ENCODE data around the gene FAM234B. TPM values are rescaled to one million over a fixed set of nuclear protein-coding genes. Genes with fewer than 3 reads are reported as not detected.
"Not testable (repeated sequence)": the region's sequence is repeated elsewhere in the genome, so short reads cannot be mapped to it uniquely, and the experiment has no call there.

FAM234B gene
- total RNA-seq, 1 donor from 2014 or later: 6.6 TPM

DNA sequence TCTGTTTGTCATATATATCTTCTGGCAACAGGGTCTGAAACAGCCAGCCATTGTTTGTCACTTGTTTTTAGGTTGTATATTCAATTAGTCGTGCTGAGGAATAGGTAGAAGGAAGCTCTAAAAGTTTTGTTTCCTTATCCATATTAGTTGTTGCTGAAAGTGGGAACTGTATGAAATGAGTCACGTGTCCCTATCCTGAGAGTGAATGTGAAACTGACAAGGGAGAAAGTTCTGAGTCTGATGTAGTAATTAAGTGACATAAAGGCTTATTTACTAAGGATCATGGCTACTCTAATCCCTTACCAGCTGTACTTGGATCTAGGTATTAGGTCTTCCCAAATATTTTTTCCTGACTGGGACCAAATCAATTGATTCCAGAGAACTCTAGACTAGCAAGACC is 16.4 kb downstream of the FAM234B start:
- DNase-seq (ENCODE audit: low spot score): no peak

DNA sequence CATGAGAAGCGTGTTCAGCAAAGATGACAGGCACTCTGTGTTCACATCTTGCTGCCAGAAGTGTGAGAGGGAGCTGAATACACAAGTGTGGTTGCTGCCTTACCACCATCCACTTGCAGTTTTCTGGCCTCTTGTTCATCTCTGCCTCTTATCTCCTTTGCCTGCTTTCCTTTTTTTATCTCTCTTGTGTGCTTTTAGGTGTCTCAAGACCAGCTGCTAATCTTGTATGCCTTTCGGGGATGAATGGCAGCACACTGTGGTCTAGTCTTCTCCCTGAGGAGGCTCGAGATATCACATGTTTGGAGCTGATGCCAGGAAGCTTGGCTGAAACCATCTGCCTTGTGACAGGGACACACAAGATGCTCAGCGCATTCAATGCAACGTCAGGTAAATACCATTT is 17.2 kb downstream of the FAM234B start:
- no peak for DNase-seq (ENCODE audit: low spot score)

DNA sequence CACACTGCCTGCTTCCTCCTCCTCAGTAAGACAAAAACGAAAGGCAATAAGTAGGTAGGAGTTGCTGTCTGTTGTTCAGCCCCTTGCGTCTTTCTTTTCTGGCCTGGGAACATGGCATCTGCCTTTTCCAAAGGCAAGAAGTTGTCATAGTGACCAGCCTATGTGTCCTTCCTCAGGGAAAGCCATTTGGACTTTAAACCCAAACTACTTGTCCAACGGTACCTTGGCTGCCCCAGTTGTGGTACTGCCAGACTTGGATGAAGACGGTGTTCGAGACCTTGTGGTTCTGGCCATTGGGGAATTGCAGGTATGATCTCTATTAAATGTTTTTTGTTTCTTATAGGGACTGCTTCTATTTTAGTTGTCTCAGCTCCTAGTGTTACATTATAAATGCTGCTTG is 18.5 kb downstream of the FAM234B start:
- DNase-seq (ENCODE audit: low spot score): no peak

DNA sequence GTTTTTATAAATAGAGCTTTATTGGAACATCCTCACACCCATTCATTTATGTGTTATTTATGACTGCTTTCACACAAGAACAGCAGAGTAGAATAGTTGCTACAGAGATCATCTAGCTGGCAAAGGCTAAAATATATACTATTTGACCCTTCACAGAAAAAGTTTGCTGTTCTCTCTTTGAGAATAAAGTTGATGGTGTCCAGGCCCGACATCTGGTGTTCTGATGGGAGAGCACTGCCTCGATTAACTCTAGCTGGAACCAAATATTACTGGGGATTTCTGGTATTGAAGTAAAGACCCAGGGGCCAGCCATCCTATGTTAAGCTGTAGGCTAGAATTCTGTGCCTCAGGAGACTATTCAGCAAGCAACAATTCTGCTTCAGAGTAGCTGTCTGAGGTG is 21.8 kb downstream of the FAM234B start:
- DNase-seq (ENCODE audit: low spot score): no peak

DNA sequence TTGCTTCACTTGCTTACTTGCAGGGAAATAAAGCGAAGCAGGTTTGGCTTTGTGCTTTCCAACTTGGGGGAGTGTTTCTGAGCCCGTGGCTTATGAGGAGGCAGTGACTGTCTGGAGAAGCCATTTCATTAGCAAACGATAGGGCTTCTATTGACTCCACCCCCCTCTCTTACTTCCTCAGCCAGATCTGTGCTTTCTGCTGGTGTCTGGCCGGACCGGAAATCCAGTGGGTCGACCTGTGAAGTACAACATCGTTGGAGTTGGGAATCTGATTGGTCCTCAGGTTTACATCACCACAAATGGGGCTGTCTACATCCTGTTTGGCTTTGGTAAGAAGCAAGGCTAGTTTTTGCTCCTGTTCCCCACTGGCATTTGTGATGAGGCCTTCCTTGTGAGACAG is 22.3 kb downstream of the FAM234B start:
- no peak for DNase-seq (ENCODE audit: low spot score)

DNA sequence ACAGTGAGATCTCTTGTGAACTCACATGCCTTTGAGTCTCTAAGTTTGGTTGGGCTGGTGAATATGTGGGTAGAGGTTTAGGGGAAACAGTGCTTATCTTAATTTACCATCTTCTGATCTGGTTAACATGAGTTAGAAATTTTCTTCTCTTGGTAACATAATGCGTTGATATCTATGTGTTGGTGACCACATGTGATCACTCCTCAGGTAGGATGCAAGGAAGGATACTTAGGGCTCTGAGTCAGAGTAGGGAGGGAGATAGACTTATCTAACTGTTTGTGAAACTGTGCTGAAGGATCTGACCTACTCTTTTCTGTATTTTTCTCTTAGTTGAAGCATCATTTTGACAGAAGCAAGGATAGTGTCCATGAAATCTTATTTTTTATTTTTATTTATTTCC is 23.1 kb downstream of the FAM234B start:
- no peak for DNase-seq (ENCODE audit: low spot score)

DNA sequence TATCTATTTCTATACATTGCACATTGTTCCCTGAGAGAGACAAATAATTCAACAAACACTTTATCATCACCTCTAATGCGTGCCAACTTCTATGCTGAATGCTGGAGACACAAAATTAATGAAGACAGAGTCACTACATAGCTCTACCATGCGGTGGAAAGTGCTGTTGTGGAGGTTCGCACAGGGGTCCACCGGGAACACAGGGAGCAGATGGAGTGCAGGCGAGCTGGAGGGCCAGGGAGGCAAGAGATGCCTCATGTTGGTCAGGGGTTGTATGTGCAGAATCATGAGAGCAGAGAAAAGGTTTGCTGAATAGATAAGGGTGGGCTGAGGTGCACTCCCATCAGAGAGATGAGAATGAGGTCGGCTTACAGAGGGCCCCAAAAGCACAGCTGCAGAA is 25.2 kb downstream of the FAM234B start:
- DNase-seq (ENCODE audit: low spot score): no peak

DNA sequence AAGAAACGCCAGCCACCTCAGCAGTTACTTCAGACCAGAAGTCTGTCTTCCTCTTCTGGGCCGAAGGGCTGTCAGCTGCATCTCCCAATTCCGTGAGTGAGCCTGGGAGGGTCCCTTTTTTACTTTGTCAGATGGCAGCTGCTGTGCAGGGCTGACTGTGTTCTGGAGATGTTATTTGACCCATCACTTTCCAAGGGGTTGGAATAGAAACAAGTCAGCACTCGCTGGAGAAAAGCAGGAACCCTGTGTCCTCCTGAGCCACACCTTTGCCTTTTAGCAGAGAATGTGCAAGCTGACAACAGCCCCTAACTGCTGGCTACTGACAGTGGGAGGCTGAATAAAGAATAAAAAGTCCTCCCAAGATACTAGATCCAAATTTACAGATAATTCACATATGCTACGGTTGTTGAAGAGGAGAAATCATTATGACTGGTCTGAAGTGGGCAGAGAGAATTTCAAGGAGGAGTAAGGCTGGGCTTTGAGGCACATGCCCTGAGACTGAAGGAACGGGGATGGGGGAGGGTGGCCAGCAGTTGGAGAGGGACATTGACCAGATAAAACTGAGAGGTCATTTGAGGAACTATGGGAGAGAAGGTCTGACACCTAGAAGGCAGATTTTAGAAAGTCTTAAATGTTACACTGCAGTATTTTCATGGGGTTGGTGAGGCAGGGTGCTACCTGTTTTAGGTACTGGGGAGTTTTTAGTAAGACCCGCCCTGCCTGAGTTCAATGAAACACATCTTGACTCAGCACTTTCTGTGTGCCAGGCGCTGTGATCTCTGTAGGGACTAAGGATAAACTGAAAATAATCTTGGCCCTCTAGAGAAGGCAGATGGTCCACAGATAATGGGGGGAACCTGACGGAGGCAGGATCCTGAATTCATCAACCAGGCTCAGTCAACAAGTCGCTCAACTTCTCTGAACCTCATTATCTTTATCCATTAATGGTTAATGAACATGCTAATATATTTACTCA is 27.4 kb downstream of the FAM234B start:
- no peak for DNase-seq (ENCODE audit: low spot score)

DNA sequence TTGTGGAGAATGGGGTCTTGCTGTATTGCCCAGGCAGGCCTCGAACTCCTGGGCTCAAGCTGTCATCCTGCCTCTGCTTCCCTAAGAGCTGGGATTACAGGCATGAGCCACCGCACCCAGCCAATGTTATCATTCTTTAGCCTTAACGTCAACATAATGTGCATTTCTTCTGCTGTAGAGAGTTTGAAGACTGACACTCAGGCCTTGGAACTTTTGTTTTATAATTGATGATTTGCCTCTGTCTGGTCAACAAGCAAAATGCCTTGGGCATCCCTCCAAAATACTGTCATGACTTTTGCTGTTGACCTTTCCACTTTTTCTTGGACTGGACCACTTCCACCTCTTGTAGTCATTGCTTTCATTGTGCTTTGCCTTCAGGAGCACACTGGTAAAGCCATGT is 29.0 kb downstream of the FAM234B start:
- no peak for DNase-seq (ENCODE audit: low spot score)

DNA sequence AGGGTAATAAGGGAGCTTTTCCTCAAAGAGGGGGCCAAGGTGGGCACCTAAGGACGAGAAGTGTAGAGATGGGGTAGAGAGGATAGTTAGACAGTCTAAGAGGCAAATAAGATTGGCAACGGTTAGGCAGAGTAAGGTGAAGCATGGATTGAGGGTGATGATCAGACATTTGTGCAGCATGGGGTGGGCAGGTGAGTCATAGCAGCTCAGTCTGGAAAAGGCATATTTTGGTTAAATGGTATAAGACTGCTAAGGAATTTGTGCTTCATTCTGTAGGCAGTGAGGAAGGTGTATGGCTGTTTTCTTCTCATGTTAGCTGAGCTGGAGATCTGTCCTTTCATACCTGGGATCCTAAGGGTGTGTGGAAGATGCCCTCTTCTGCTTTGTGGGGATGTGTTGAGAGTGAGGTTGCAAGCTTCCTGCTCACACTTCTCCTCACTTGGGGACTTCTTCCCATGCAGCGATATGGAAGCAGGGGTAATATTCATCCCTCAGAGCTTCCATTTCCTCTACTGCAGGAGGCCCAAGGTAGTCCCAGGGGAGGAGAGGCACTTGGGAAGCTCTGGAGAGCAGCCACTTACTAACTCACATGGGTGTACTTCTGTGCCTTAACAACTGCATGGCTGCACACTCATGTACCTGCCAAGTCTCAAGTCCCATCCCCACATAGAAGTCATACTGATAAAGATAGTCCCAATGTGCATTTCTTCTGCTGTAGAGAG is 30.4 kb downstream of the FAM234B start:
- no peak for DNase-seq (ENCODE audit: low spot score)

DNA sequence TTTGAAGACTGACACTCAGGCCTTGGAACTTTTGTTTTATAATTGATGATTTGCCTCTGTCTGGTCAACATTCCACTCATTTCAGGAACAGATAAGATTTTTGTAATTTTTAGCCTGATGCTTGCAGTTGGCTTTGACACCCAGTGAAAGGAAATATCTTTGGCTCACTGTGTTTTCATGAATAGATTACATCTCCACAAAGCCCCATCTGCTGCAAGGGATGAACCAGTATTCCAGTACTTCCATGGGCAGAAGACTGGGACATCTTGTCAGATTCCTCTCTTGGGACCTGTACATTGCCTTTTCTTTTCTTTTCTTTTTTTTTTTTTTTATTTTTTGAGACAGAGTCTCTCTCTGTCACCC is 30.9 kb downstream of the FAM234B start:
- no peak for DNase-seq (ENCODE audit: low spot score)

DNA sequence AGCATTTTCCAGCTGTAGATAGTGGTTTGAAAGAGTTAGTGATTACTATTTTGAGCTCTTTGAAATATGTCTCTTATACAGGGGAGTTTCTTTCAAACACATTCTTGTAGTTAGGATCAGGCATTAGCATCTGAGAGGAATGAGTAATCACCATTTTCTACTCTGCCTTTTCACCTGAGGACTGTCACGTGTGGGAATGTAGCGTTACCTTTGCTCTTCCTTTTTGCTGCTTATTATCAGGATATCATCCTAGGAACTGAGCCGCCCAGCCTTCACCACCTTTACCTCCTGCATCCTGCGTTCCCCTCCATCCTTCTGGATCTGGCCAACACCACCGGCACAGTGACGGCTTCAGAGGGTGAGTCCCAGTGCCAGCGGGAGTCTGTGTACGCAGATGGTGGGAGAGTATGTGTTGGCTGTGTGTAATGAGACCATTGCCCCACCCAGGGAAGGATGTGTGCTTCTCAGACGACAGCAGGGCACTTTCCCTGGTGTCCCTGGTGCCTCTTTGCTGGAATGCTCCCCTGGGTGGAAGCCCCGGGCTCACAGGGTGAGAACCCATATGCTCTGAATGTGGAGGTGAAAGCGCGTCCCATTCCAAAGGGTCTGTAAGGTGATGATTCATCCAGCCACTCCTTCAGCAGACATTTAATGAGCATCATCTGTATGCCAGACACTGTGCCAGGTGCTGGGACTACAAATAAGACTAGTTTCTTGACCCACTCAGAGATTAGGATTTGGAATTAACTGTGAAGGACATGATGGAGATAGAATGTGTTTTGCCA is 31.8 kb downstream of the FAM234B start:
- DNase-seq (ENCODE audit: low spot score): no peak

DNA sequence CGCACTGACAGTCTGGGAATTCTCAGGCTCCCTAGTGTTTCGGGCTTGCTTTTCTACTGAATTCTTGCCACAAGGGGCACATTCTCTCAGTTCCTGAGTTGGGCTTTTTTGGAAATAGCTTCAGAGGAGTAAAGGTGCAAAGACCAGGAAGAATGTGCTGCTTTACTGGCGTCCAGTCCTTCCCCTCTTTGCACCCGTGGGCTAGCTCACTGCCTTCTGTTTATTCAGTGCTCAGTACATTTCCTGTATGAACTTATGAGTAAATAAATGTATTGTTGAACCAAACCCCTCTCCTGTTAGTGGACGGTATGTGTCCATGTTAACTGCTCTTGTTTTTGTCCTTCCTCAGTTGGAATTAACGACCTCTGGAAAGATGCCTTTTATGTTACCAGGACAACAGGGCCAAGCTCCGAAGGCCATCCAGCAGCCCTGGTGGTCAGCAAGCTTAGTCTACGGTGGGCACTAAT is 35.3 kb downstream of the FAM234B start:
- DNase-seq (ENCODE audit: low spot score): no peak

DNA sequence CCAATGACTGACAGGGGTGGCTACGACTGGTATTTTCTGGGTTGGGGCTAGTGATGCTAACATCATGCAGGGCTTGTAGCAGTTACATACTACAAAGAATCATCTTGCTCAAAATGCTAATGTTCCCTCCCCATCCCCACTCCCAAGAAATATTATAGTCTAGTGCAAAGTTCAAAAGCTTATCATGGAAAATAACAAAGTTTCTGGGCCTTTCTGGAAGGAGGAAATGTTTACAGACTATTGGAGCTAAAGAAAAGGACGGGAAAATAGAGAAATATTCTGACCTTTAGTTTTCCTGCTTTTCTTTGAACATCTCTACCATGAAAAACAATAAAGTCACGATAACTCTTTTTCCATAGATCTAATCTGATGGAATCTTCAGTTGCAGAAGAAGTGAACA is 36.1 kb downstream of the FAM234B start:
- DNase-seq (ENCODE audit: low spot score): no peak

DNA sequence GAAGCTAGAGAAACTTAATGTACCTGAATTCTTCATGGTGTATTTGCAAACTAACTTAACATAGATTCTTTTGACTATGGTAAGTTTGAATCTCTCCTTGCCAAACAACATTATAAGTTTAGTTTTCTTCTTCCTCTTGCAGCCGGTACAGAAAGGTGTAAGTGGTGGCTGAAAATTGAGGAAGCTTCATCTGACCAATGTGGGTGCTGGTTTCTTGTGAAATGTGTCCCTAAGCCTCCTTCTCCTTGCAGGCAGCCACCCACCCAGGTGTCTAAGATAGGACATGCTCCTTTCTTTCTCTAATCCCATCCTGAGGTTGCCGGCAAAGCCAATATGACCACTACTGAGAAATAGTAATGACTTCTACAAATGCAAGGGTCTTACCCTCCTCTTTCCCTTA is 38.7 kb downstream of the FAM234B start:
- no peak for DNase-seq (ENCODE audit: low spot score)

DNA sequence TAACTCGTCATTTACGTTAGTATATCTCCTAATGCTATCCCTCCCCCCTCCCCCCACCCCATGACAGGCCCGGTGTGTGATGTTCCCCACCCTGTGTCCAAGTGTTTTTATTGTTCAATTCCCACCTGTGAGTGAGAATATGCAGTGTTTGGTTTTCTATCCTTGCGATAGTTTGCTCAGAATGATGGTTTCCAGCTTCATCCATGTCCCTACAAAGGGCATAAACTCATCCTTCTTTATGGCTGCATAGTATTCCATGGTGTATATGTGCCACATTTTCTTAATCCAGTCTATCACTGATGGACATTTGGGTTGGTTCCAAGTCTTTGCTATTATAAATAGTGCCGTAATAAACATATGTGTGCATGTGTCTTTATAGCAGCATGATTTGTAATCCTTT is 39.5 kb downstream of the FAM234B start:
- DNase-seq (ENCODE audit: low spot score): not testable (repeated sequence)

DNA sequence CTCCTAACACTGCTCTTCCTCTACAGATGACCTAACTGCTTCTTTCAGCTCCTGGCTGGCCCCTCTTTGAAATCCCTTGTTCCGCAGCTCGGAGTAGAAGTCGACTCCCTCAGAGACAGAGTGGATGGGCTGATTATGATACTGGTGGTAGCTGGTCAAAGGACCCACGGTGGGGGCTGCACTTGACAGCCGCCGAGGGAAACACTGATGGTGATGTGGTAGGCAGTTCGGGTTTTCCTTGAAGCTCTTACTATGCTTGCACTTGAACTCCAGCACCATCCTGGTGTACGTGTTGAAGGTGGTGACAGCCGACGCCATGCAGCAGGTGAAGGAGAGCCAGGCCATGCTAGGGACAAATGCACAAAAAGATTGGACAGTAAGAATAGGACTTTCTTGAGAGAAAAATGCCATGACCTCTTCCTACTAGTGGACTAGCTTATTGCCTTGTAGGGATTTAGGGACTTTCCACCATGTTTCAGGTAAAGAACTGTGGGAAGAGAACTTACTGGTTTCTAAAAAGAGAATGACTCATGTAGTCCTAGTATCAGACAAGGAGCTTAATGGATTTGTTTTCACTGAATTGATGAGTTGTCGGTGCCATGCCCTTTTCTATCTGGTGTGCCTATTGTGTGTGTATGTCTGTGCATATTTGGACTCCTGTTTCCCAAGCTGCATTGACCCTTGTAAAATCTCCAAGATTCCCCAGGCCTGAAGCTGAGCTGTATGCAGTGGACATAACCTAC is 40.9 kb downstream of the FAM234B start:
- no peak for DNase-seq (ENCODE audit: low spot score)

DNA sequence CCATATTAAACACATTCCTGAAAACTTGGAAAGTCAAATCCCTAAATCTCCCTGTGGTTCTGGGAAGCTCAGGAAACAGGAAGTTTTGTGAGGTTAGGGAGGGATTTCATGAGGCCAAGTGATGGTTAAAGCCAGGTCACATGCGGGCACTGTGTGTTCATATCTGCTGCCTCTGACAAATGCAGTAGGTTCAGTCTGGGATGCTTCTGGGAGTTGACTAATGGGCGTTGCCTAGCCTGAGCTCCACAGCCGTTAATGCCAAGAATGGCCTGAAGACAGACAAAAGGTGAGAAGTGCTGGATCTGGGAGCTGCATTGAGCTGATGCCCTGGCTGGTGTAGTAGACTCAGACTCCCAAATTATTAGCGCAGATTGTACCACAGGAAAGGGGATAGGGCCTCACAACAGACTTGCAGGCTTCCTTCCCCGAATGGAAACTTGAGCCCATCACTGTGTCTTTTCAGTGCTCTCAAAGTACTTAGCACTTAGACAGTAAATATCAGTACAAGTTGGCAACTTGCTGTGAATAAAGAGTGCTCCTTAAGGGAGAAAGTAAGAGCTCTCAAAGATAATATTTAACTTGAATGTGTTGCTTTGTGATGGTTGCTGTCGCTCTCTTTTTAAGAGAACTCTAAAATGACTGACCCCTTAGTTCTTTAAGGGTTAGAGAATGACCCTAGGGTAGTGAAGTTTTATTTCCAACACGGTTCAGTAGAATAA is 41.9 kb downstream of the FAM234B start:
- DNase-seq (ENCODE audit: low spot score): no peak

DNA sequence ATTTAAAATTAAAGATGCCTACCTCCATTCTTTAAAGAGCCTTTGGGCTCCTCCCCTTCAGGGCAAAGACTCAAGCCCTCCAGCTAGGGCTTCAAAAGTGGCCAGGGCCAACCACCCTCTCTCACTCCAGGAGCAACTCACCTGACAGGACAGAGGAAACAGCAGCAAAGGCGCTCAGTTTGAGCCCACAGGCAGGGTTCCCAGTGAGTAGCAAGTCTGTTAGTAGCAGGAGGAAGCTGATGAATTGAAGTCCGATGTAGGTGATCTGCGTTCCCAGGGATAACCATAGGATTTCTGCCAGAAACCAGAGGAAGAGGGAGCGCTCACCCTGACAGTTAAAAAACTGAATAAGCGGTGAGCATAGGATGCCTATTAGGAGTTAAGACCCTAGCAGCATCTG is 43.6 kb downstream of the FAM234B start:
- DNase-seq (ENCODE audit: low spot score): no peak

DNA sequence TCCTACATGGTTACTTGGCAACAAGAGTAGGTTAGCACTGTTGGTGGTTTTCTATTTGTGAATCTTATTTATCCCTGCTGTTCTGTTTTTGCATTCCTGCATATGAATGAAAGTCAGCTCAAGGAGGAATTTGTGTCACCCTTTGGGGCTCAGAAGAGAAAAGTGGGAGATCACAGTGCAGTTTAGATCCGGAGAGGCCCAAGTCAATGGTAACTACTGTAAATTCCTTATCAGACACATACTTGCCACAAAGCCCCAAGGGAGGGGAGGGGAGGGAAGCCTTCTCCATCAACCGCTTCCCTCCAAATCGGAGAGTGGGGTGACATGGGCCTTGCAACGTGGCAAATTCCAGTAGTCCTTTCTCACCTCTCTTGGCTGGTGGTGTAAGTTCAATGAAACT is 44.3 kb downstream of the FAM234B start:
- no peak for DNase-seq (ENCODE audit: low spot score)

DNA sequence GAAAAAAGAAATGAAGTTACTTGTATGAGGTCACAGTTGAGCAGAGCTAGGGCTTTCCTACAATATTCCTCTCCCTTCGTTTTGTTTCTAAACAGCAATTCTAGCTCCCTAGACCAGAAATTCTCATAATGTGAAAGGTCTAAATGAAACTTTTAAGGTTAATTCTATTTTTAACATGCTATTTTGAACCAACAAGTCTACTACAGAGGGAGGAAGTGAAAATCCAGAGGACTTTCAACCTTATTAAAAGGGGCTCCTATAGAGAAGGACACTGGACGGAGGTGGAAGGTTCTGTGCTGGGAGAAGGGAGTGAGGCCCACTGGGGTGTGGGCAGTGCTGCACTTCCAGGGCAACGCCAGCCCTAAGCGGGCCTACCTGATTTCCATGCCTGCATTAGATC is 45.9 kb downstream of the FAM234B start:
- DNase-seq (ENCODE audit: low spot score): no peak

Measured in mucosa of gallbladder (tissue), 1 donor.